Measurements from ENCODE around the gene SGIP1.
"Not testable (repeated sequence)": the region's sequence is repeated elsewhere in the genome, so short reads cannot be mapped to it uniquely, and the experiment has no call there.

SGIP1 gene

DNA sequence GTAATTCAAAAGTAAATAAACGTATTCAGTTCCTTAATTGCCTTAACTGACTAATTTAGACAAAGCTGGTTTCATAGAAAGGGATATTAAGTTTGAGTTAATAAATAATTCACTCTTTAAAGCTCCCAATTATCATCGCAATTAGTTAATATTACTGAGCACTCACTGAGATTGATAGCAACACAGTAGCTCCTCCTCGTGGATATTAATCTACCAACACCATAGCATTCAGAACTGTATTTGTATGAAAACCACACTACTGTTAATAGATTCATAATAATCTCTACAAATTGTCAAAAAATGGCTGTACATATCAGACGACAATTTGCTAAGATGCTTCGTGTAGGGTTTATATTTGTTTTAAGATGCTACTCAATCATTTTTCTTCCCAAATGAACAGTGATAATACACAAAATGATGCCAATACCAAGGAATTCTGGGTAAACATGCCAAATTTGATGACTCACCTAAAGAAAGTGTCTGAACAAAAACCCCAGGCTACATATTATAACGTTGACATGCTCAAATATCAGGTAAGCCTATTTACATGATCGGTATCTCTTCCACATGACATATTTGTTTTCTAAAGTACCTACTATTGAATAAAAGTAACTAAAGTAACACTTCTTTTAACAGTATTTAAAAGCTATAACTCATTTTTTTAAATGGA is 199.5 kb downstream of the SGIP1 start:
- DNase-seq, result no peak

DNA sequence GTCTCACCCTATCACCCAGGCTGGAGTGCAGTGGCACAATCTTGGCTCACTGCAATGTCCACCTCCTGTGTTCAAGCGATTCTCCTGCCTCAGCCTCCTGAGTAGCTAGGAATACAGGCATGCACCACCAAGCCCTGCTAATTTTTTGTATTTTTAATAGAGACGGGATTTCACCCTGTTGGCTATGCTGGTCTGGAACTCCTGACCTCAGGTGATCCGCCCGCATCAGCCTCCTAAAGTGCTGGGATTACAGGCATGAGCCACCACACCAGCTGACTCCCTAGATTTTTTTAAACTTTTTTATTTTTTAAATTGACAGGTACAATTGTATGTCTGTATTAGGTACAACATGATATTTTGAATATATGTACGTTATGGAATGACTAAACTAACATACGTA is 200.6 kb downstream of the SGIP1 start:
- not testable (repeated sequence) for DNase-seq

DNA sequence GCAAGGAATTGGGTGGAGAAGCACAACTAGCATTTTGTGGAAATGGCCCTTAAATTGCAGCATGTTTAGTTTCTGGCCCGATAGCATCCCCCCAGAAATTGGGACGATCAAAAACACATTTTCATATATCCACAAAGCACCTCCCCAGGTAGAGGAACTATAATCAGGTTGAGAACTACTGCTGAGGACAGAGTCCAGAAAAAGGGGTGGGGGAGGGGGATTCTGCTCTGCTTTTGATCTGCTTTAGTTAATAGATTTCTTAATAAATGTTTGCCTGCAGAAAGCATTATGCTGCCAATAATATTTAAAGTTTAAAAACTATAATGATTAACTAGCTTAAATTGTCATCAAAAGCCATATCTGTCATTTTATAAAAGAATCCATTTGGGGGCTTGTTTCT is 203.9 kb downstream of the SGIP1 start:
- DNase-seq, result no peak

DNA sequence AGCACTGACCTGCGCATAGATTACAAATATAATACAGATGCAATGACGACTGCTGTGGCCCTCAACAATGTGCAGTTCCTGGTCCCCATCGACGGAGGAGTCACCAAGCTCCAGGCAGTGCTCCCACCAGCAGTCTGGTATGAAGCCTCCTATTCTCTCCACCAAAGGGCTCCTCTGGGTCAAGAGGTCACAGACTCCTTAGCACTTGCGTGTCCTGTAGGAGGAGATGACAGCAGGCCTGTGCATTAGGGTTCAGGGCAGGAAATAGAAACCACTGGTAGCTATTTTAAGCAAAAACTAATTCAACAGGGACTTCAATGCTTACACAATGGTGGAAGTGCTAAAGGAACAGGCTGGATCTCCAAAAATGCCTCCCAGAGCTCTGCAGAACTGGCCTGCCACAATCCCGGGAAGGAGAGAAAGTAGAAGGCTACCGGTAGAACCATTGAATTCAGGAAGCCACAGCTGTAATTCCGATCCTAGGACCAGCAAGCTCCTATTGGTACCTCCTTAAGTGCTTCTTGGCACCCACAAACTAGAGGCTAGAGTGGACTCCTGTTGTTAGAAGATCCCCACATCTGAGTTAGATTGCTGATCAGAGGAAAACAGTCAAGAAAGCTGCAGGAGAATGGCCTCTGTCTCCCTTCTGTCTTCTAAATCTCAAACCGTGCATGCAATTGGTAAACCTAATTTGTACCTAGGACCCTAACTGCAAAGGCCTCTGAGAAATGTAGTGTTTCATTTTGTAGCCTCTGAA is 205.6 kb downstream of the SGIP1 start:
- no peak for DNase-seq

DNA sequence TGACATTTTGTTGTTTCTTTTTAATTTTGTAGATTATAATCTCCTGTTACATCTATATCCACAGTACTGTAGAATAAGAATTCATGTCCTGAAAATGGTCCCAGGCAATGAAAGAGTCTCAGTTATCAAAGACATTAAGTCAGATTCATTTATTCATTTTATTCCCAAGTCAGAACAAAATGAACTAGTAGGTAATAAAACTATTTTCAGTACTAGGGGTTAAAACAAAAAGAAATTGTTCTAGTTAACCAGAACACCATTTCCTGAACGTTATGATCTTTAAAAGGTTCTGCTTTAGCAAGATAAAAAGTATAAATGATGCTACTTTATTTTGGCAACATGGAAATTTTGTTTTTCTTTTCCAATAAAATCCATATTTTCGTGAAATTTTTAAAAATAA is 211.5 kb downstream of the SGIP1 start:
- DNase-seq, result no peak

DNA sequence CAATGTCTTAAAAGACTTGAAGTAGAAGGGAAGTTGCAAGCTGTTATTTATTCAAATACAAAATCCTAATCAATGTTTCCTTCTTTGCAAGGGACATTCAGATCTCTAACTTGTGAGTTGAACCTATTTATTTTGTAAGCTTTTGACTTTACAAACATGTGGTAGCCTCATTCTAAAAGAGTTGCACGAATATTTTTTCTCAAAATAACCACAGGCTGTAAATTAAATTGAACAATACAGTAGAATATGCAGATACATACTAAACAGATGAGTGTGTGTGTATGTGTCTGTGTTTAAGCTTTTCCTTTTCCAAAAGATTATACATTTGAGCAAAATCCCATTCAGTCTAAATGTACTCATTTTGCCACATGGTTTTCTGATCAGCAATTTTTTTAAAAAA is 213.5 kb downstream of the SGIP1 start:
- no peak for DNase-seq

DNA sequence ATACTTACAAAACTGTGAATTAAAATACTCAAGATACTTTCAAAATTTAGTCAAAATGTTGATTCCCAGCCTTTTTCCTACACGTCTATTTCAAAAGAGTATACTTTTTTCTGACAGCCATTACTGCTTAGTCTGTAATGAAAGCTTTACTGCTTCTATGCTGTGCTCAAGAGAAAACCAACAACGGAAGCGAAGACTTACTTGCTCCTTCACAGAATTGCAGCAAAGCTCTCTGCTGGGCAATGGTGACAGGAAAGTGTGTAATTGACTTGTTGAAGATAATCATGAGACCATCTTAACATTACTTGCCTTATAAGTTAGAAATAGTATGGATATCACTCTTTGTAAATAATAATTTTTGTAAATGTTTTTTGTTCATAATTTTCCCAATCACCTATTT is 216.6 kb downstream of the SGIP1 start:
- no peak for DNase-seq

DNA sequence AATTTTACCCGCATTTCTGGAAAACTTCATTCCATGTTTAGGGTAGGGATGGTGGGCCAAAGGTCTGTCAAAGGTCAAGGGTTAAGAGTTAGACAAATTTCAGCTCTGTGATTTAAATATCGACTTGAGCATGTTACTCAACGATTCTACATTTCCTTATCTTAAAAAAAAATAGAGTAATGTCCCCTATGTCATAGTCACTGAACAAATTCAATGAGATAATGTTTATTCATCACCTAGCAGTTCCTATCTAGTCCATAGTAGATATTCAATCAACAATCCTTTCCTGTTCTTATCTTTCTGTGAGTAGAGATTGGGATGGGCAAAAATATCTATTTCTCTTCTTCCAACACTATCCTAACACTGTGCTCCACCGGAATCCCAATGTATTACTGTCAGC is 217.2 kb downstream of the SGIP1 start:
- no peak for DNase-seq

DNA sequence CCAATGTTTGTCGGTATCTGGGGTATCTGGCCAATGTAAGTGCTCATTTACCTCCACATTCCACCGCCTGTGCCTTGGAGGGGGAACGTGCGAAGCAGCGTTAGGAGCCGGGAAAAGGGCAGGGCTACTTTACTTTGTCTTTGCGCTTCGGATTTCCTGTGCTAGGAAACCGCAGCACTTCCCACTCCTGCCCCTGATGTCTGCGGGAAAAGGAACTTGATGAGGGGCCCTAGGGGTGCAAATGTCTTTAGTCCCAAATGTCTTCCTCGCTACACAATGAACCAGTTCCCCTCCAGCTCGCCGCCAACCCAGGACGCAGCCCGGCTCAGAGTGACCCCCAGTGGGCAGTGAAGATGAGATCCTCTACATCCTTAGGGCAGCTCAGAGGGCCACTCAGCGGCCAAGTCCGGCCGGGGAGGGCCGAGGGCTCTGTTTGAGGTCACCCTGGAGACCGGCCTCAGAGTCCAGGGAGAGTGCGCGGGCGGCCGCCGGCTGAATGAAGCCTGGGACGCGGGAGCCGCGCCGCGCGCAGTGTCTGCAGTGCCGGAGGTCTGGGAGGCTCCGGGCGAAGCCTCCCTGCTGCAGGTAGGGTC is 218.1 kb downstream of the SGIP1 start, which contains the start of gene DYNLT5:
Gene DYNLT5, plus strand, starts transcription at position 460 of the 593 bp plus-strand sequence. CDS start 2,200 bp downstream, outside the sequence.
- no peak for DNase-seq

DNA sequence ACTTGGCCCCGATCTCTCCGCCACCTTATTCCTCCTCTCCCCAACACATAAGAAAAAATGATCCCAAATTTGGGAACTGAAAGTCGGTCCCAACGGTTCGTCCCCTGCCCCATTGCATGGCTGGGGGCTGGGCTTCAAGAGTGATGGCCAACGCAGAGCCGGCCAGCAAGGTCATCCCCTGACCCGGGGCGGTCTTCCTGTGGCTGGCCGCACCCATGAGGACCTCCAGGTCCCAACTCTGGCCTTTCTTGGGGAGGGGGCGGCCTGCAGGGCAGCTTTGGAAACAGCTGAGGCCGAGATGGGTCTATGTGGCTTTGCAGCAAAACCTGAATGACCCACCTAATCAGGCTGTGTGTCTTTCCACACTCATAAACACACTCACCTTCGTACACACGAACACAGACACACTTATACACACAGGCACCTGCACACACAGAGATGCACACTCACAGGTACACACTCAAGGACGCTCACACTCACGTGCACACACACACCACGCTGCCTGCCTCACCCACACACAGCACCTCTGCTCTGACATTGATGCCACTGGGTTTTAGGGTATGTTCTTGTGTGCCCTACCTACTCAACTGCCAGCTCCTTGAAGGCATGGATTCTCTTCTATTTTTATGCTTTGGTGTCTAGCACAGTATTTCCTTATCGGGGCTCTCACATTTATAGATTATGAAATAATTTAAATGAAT is 218.9 kb downstream of the SGIP1 start:
- no peak for DNase-seq

DNA sequence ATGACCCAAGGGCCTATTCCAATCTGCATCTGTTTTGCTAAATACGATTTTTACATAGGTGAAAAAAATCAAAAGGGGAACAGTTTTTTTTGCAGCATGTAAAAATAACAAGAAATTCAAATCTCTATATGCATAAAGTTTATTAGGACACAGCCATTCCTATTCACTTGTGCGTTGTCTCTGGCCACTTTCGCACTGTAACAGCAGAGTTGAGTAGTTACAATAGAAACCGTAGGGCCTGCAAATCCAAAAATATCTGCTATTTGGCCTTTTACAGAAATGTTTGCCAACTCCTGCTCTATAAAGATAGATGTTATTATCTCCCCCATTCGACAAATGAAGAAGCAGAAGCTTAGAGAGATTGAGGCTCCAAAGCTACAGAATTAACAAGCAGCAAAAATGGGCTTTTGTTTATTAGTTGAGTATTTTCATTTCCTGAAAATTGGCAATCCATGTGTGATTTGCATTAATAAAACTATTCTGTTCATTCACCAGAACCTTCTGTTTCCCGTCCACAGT is 223.8 kb downstream of the SGIP1 start:
- no peak for DNase-seq

DNA sequence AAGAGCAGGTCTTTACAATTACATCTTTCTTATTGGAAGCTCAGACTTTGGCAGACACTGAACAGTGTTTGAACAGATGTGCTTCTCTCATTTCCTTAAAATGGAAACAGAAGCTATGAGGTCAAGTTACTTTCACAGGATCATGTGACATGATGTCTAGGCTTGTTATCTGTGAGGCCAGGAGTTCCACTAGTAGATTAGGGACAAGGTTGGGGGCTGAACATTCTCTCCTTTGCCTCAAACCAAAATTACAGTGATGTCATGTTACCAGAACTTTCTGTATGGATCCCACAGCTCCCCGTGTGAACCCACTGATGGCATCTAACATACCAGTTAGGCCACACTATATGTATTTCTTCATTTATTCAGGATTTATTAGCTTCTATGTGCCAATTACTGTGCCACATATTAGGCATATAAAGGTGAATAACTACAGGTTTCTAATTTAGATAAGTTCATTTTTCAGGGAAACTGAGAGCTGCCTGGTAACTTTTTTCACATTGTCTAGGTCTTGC is 224.3 kb downstream of the SGIP1 start:
- DNase-seq, result no peak

DNA sequence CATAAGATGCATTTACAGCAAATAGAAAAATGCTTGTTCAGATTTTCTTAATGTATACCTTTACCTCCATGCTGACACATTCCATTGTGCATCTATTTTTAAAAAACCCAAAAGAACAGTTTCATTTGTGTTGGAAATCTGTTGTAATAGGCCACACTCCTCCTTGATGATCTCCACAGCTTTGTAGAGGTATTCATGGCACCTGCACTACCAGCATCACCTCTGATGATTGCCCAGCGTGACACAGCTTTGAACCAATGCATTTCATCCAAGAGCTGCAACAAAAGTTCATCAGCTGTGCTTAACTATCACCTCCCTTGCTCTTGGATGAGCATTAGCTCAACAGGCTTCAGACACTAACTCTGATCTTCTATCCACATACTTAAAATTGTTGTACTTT is 226.6 kb downstream of the SGIP1 start:
- no peak for DNase-seq

DNA sequence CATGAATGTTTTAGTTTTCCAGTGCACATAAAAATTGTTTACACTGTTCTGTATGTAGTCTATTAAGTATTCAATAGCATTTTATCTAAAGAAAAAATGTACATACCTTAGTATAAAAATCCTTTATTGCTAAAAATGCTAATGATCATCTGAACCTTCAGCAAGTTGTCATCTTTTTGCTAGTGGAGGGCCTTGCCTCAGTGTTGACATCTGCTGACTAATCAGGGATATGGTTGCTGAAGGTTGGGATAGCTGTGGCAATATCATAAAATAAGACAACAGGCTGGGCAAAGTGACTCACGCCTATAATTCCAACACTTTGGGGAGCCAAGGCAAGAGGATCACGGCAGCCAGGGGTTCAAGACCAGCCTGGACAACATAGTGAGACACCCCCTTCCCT is 227.3 kb downstream of the SGIP1 start:
- no peak for DNase-seq

DNA sequence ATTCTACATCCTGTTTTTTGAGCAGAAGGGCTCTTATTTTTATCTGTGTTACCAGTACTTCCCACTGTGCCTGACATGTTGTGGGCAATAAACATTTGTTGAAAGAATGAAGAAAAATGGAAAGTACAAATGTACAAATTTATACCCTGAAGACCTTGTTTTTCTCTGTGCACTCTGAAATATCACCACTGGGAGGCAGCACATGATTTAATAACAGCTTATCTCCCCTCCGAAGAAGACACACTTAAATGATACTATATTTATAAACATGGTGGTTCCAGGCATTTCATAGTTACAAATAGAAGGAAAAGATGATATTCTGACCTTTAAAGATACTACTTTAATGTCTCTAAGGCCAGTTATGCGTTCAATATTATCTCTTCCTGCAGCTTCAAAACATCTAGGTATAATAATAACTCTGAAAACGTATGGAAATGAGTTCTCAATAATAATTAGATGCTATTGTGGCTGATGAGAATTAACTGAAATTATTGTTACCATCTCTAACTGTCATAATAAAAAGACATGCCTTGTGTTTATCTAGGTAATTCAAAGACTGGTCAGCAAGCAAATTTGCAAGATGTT is 231.1 kb downstream of the SGIP1 start:
- DNase-seq, result peak; percentile 18

DNA sequence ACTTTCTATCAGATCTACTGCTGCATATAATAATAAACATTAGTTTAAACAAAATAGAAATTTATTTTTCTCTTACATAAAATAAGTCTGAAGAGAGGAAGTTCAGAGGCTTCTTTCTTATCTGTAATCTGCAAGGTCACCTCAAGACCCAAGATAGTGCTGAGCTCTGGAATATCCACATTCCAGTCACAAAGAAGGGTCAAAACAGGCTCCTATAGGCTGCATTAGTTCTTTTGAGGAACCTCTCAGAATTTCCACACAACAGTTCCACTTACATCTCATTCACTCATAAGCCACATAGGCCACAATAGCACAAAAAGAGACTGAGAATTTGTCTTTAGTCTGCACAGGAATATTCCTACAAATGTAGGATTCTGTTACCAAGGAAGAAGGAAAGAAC is 233.7 kb downstream of the SGIP1 start:
- DNase-seq, result no peak

DNA sequence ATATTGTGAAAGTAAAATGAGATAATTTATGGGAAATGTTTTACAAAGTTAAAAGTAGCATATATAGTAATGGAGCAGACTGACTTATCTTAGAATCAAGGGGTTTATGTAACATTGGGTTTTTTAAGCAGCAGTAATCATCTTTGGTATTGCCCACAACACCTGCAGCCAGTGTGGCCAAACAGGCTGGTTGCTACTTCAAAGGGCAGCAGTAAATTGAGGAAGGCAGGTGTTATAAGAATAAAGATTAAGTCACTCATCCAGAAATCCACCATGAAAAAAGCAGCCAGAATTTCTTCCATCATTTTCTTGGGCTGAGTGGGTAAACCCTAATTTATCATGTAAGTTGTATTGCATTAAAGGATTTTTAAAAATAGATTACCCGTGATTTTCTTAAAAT is 235.0 kb downstream of the SGIP1 start:
- no peak for DNase-seq

DNA sequence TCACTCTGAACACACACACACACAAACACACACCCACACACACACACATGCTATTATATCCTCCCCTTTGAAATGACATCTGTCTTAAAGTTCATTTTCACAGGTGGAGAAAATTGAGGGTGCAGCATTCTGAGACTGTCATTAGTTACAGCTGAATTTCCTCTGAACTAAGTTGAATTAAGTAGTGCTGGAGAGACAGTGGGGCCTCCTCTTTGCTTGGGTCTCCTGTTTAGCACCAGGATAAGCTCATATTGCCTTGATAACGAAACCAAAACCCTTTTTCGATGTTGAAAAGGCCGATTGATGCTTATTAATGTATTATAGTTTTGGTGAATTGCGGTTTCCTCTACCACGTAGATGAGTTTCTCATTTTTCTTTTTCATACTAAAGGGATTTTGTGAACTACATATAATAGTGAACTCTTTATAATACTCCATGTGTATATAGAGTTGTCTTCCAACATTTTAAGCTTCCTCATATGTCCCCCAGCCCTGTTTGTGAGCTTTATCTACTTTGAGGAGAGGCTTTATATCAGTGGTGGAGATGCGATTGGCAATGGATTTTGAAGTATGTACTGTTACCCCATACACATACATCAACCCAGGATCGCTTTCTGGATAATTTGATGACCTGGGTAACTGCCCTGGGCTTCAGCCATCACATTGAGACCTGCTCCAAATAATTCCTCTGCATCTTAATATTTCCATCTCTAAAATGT is 235.7 kb downstream of the SGIP1 start:
- DNase-seq, result no peak

DNA sequence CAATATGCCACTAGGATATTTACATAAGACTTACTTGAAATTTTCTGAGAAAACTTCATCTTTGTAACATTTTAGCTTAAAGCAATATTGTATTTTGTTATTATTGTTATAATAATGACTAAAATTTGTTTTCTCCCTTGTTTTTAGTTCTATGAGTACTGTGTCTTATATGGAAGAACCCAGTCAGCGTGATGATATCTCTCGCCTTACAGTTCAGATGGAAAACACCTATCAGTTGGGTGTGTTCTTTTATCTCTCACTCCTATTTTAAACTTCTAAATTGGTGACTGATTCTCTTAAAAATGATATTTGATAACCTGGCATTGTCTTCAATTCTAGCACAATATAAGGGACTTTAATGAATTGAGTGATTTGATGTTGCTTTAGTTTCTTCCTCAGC is 236.3 kb downstream of the SGIP1 start:
- DNase-seq, result no peak

DNA sequence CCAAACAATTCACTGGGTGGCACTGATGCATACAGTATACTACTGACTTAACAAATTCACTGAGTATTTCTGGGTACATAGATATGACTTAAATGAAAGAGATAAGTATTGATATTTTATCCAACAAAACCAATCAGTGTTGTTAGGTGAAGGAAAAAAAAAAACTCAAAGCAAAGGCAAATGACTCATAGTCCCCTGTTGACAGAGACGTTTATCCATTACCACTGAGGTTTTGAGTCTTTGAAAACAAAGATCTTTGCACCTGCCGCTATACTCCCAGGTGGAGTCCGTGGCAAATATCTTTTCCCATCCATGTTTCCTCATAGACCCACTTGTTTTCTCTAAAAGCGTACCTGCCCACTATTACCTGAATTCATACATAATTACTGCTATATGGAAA is 236.7 kb downstream of the SGIP1 start:
- DNase-seq, result no peak

DNA sequence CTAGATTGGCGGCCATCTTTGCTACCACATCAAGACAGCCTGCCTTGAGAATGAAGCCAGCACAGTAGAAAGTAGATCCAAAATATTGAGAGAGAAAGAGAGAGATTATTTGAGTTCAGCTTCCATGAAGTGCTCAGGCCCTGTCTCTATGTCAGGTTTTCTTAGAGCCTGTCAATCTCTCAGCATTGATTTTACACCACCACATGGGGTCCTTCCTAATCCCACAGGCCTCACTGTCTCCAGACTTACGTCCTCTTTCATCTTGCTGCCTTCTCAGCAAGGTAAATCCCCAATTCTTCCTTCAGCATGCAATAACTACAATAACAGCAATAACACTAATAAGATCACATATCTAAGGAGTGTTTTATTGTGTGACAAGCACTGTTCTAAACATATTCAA is 239.3 kb downstream of the SGIP1 start:
- DNase-seq, result no peak

DNA sequence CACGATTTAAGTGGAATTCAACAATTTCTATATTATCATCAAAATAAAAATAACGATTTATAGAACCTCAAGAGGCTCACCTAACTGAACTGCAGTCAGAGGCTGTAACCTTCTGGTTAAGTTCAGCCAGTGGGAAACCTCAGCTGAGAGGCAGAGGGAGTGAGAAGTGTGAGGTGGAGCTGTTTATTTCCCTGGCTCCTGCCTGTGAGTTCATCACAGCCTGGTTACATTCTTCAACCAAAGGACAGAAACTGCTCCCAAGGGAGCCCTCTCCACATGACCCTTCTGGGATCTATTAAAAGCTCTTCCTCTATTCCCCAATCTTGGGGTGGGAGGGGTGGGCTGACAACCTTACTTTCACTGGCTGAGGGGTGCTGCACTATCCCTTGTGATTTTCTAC is 240.5 kb downstream of the SGIP1 start:
- DNase-seq, result no peak
